ENCODE data around the gene TMEM258. TPM values are rescaled to one million over a fixed set of nuclear protein-coding genes. Genes with fewer than 3 reads are reported as not detected.
A peak's percentile ranks its signal among the peaks of the same experiment; 100 is the strongest.

TMEM258 gene
- polyA plus RNA-seq, 1 of the 3 experiments (the other 2 are of a cell fraction): 454 TPM

DNA sequence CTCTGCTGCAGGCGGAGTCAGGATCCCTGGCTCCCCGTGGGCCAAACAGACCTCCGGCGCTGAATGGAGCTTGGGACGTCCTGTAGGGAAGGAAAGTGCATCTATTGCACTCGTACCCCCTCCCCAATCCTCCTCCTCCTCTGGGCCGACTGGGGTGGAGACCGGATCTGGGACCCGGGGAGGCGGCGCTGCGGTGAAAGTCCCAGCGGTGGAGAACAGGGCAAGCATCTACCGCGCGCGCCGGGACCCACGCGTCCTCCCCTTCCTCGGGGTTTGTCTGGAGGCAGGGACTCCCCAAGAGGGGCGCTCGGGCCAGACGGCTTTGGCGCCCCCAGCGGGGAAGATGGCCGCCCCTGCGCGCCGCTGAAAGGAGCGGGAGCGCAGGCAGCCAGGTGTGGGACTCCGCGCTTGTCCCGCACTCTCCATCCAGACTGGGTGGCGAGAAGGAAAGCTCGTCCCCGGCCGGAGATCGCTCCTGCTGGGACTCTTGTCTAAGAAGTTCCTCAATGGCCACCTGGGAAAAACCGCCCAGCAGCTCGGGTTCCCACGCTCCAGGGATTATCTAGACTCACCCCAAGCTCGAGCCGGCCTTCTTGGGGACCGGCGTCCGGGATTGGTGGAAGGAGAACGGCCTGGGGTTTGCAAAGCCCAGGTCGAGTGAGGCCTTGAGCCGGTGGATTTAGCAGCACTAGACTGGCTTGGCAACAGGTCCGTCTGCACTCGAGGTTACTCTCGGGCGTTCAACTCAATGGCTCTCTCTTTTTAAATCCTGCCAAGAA, 36.4 kb upstream of the TMEM258 start:
- Histone ChIP-seq H3K9ac (peak overlapping the region; percentile 67), H3F3A (replicated peaks; ENCODE audit: insufficient read depth) (no peaks in the 10 kb centered on the region), H3K36me3 (replicated peaks in 1 of 2; ENCODE audit: control insufficient read depth in 1 of 2, insufficient read depth in 2 of 2, low read length in 1 of 2) (peaks cover 0 to 7% of the 10 kb centered on the region in 2 experiments), H3K4me2 (peak overlapping the region; percentile 91), H3K79me2 (ENCODE audit: insufficient read depth) (peaks cover 44% of the 10 kb centered on the region), H3K27me3 (ENCODE audit: insufficient read depth) (no peaks in the 10 kb centered on the region), H3K4me1 (ENCODE audit: control insufficient read depth in 1 of 2, insufficient read depth in 2 of 2, low read depth in 1 of 2, low read length in 1 of 2) (peaks cover 17 to 56% of the 10 kb centered on the region in 2 experiments; a peak in 3 of 4 replicates), H3K9me3 (no peaks in the 10 kb centered on the region), H3K9me2 (no peaks in the 10 kb centered on the region), H2AFZ (ENCODE audit: low read depth) (peak overlapping the region; percentile 71; the same call in 1 of the 2 replicates), H3K27ac (ENCODE audit: low read depth in 2 of 2, low read length in 1 of 2) (peak overlapping the region; percentile 21 to 99; a peak in 3 of 4 replicates), H4K20me1 (ENCODE audit: insufficient read depth) (no peaks in the 10 kb centered on the region; the same call in 1 of the 2 replicates), H3K4me3 (ENCODE audit: low read depth in 2 of 2, low read length in 1 of 2) (peak overlapping the region; percentile 70 to 96)
- 1% methylated on average over 13 of the region's 55 CpGs for WGBS (ENCODE audit: low lambda C conversion rate)
- DNase-seq: peak; percentile 82
- peak; percentile 25; the same call in 1 of the 2 replicates for TF ChIP-seq RAD21 (IDR thresholded peaks at IDR 0.05; ENCODE audit: low read length)
- TF ChIP-seq, protein P1, sequence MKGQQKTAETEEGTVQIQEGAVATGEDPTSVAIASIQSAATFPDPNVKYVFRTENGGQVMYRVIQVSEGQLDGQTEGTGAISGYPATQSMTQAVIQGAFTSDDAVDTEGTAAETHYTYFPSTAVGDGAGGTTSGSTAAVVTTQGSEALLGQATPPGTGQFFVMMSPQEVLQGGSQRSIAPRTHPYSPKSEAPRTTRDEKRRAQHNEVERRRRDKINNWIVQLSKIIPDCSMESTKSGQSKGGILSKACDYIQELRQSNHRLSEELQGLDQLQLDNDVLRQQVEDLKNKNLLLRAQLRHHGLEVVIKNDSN (IDR thresholded peaks at IDR 0.05; ENCODE audit: borderline replicate concordance, low read depth): no peak
- TF ChIP-seq NRF1 (IDR thresholded peaks at IDR 0.05; ENCODE audit: low read depth, low read length): 0 out of 2 replicates have a peak, but pooled peaks have one; percentile 4
- peak; percentile 46; the same call in 1 of the 2 replicates for TF ChIP-seq TAF1 (IDR thresholded peaks at IDR 0.05; ENCODE audit: borderline replicate concordance, low read depth, low read length)
- 0 out of 2 replicates have a peak, but pooled peaks have one; percentile 13 for TF ChIP-seq RXRA (IDR thresholded peaks at IDR 0.05; ENCODE audit: borderline replicate concordance, low read depth)
- peak; percentile 83 for TF ChIP-seq YY1 (IDR thresholded peaks at IDR 0.05; ENCODE audit: low read depth)
- TF ChIP-seq FOXJ3 (CRISPR knock-in tag; IDR thresholded peaks at IDR 0.05): 0 out of 2 replicates have a peak, but pooled peaks have one; percentile 5
- TF ChIP-seq, protein P2, sequence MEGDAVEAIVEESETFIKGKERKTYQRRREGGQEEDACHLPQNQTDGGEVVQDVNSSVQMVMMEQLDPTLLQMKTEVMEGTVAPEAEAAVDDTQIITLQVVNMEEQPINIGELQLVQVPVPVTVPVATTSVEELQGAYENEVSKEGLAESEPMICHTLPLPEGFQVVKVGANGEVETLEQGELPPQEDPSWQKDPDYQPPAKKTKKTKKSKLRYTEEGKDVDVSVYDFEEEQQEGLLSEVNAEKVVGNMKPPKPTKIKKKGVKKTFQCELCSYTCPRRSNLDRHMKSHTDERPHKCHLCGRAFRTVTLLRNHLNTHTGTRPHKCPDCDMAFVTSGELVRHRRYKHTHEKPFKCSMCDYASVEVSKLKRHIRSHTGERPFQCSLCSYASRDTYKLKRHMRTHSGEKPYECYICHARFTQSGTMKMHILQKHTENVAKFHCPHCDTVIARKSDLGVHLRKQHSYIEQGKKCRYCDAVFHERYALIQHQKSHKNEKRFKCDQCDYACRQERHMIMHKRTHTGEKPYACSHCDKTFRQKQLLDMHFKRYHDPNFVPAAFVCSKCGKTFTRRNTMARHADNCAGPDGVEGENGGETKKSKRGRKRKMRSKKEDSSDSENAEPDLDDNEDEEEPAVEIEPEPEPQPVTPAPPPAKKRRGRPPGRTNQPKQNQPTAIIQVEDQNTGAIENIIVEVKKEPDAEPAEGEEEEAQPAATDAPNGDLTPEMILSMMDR (IDR thresholded peaks at IDR 0.05): peak; percentile 60
- TF ChIP-seq, protein P3, sequence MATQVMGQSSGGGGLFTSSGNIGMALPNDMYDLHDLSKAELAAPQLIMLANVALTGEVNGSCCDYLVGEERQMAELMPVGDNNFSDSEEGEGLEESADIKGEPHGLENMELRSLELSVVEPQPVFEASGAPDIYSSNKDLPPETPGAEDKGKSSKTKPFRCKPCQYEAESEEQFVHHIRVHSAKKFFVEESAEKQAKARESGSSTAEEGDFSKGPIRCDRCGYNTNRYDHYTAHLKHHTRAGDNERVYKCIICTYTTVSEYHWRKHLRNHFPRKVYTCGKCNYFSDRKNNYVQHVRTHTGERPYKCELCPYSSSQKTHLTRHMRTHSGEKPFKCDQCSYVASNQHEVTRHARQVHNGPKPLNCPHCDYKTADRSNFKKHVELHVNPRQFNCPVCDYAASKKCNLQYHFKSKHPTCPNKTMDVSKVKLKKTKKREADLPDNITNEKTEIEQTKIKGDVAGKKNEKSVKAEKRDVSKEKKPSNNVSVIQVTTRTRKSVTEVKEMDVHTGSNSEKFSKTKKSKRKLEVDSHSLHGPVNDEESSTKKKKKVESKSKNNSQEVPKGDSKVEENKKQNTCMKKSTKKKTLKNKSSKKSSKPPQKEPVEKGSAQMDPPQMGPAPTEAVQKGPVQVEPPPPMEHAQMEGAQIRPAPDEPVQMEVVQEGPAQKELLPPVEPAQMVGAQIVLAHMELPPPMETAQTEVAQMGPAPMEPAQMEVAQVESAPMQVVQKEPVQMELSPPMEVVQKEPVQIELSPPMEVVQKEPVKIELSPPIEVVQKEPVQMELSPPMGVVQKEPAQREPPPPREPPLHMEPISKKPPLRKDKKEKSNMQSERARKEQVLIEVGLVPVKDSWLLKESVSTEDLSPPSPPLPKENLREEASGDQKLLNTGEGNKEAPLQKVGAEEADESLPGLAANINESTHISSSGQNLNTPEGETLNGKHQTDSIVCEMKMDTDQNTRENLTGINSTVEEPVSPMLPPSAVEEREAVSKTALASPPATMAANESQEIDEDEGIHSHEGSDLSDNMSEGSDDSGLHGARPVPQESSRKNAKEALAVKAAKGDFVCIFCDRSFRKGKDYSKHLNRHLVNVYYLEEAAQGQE (IDR thresholded peaks at IDR 0.05; ENCODE audit: low read depth, low read length): no peak
- no peak for TF ChIP-seq GATA2 (CRISPR knock-in tag; IDR thresholded peaks at IDR 0.05)
- CTCF ChIA-PET: interaction anchor here (1.0 to 4.5 kb wide), 21 partner anchors 8 to 279 kb away, joined by 3 to 63 read pairs (median 5); partner anchors contain the start of gene FADS1
- POLR2A ChIA-PET: interaction anchor here (0.6 to 5.3 kb wide), 5 partner anchors 13 to 1819 kb away, joined by 3 to 84 read pairs (median 7); partner anchors contain the start of genes FADS1, FEN1, FTH1 and TMEM258

Data from SK-N-SH (cell line).